HG02938 (cell line): Measurements from ENCODE around the gene SBF2.
"Not testable (repeated sequence)": the region's sequence is repeated elsewhere in the genome, so short reads cannot be mapped to it uniquely, and the experiment has no call there.

Experiments
- ATAC-seq: cut with Tn5 transposase; IDR thresholded peaks from one replicate; pipeline ENCODE4 v1.9.1; 2021; ENCODE audit warnings: mild to moderate bottlenecking, moderate library complexity; ENCODE audit not compliant: unreplicated experiment

The SBF2 gene

DNA sequence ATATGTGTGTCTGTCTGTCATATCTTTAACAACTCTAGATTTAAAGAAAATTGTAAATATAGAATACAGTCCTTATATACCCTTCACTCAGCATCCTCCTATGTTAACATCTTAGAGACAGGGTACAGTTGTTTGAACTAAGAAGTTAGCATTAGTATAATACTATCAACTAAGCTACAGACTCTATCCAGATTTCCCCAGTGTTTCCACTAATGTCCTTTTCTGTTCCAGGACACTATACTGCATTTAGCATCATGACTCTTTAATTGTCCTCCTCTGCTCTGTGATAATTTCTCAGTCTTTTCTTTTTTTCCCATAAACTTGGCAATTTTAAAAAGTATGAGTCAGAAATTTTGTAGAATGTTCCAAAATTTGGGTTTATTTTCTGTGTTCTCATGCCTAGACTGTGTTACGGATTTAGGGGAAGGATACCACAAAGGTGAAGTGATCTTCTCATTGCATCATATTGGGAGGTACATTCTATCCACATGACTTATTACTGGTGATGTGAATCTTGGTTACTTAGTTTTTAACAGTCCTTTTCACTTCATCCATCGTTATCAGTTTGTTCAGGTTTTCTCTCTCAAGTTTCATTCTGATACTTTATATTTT lies 168.4 kb downstream of the SBF2 start:
- ATAC-seq = no peak

DNA sequence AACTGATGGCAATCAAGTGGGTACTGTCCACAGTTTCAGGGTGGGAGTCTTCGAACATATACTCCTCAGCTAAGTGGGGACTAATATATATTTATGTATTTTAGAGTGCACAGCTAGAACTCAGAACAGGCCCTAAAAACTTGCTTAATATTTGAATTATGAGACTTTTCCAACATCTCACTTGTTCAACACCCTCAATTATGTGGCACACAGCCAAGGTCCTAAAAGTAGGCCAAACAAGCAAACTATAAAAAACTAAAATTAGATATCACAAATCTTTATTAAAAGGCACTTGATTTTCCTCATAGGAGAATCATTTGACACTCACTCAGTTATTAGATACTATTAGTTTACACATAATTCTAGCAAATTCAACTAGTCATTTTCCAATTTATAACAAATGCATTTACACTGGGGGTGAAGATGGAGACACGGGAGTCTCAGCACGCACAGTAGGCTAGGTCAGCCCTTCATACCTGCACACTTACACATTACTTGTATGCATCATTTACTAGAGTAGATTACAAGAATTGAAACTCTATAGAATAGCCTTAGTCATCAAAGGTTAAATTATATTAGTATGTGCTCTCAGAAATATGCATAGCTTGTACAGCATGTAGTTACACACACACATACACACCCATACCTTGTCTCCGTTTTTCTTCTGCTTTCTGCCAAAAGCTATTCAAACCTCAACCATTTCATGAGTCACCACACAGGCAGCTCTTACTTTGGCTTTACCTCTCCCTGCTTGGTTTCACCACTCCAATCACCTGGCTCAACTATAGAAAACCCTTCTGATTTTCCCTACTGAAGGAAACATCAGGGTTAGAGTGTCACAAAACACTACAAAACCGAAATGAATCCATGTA lies 171.5 kb downstream of the SBF2 start:
- no peak for ATAC-seq

DNA sequence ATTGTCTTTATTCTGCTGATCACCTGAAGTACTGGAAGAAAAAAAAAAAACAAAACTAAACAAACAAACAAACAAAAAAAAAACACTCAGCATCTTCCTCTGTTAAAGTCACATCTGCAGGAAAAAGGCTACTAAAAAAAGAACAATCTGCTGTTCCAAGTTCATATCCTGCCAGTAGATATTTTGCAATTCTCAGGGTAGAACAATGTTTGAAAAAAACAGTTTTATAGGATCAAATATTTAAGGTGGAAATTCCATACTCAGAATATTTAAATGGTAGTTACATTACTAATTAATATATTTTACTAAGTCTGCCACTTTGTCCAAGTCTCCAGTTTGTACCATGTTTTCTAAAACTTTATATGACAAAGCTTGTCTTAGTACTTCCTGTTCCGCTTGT lies 175.2 kb downstream of the SBF2 start:
- no peak for ATAC-seq

DNA sequence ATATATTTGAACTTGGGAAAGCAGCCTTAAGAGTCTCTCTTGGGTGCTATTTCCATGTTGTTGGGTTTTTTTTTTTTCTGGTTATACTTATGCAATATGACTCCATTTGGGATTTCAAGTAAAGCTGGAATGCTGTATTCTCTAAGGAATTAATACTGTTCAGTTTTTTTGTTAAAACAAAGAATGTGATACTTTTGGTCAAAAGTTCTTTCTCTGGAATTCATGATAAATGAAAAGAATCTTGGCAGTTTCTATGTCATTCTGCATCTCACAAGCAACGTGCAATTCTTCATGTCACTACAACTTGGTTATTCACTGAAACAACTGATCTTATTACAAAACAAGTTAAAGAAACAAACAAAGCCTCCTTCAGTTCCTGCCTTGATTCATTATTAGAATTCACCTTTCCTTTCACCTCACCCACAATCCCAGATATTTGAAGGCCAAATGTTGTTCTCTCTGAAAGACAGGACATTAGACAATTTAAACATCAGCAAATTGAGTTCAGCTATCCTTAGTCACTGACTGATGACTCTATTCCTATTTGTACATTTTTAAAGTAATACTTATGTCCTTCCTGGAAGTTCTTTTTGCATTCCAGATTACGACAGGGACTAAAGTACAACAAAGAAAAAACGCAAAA lies 176.2 kb downstream of the SBF2 start:
- ATAC-seq = no peak

DNA sequence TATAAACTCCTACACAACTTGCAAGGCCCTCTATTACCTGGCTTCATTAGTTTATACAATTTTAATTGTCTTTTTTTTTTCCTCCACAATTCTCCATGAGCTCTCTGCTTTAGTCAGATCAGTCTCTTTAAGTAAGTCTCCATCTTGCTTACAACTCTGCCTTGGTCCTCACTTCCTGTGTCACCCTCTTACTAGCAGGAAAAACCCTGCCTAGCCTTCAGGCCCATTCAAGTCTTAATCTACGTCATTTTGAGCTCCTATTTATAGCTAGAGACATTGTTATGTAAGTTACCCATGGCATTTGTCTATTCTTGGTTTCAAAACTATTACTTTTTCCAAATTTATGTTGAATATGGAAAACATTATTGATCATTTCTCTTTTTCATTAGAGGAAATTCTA lies 177.4 kb downstream of the SBF2 start:
- ATAC-seq = no peak

DNA sequence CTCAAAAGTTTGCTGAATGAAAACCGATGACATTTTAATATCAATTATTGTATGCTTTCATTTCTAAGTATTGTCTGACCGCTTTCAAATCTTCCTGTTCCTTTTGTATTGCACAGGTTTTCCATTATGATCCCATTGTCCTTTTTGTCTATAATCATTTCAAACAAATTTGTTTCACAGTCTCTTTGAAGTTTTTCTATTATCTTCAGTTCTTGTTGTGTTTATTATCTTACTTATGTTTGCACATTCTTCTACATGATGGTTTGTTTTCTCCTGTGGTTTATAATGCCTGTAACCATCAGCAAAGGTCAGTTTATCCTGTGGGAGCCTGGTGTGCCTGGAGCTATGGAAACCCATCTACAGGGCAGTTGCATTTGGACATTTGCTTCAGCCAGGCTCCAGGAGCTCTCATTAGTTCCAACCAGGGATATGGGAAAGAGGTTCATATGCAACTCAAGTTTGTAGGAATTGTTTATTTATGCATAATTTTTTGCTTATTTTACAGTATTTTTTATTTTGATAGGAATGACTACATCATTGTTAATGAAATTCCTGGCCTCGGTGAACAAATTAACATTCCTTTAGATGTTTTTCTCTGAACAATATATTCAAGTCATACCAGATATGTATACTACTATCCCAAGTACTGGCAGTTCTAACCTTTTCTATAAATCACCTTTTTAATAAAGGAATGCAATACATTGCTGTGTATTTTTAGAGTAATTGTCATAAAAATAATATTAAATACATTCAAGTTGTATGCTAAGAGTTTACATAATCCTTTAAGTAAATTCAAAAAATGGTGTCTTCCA lies 179.2 kb downstream of the SBF2 start:
- no peak for ATAC-seq

DNA sequence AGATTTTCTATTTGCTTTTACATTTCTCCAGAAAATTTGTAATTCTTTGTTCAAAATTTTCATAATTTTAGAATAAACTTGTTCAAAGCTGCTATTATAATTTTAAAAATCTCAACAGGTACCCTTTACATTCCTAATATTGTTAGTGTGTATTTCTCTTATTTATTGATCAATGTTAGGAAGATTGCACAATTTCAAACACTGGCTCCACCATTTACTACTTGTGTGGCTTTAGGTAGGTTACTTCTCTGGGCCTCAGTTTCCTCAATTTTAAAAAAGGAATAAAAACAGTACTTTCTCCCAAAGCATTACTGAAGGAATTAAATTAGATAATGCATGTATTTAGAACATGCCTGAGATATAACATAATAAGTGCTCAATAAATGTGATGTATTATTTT lies 180.2 kb downstream of the SBF2 start:
- ATAC-seq = no peak

DNA sequence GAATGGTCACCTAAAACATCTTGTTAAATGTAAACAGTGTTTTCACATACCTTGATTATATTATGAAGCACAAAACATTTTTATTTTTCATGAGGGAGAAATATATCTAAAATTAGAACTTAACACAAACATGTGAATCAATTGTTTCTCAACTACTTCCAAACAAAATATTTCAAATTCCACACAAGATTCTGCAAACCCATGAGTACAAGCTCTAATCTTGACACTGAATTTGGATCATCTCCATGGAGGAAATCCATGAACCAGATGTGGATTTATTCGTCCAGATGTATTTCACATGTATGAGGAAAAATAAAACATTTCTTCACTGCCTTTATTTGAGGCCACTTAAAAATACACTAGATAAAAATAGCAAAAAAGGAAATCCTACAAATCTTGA lies 184.2 kb downstream of the SBF2 start:
- ATAC-seq = no peak

GRCh38 chr11:10108915-10109680 lies 184.9 kb downstream of the SBF2 start:
- no peak for ATAC-seq

- no peak for ATAC-seq
Observed at GRCh38 chr11:10107497-10107896, 186.5 kb downstream of the SBF2 start.

GRCh38 chr11:10097615-10098014 lies 196.4 kb downstream of the SBF2 start:
- ATAC-seq = no peak

GRCh38 chr11:10096987-10097386 lies 197.0 kb downstream of the SBF2 start:
- ATAC-seq = no peak

DNA sequence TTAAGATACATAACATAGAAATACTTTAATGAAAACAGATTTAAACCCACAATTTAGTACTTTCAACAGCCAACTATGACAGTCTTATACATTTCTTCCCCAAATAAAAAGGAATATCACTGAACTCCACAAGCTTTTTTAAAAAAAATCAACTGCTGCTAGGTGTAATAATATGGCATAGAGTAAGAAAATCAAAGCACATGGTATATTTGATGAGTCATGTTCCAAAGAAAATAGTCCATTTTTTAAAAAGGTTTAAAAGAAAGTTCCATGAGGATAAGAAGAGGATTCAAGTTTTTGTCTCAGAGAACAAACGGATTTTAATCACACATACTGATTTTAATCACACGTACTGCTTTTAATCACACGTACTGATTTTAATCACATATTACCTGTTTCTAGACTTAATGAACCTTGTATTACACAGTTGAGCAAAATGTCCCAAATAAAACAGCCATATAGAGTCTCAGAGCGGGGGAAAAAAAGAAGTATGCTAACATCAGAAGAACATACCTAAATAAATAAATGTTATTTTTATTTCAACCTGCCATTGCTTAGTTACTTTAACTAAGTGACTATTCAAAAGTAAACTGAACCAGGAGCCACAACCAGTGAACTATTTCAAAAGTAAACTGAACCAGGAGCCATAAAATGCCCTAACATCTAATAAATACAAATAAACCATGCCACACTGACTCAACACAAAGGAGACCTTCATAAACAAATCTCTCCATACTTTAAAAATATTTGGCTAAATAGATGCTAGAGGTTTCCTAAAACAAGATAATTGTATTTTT lies 198.4 kb downstream of the SBF2 start:
- ATAC-seq = no peak

GRCh38 chr11:10092426-10092825 lies 201.6 kb downstream of the SBF2 start:
- no peak for ATAC-seq

- ATAC-seq = no peak
Observed at GRCh38 chr11:10091314-10092045, 202.5 kb downstream of the SBF2 start.

GRCh38 chr11:10087923-10088225 lies 206.1 kb downstream of the SBF2 start:
- ATAC-seq = not testable (repeated sequence)

DNA sequence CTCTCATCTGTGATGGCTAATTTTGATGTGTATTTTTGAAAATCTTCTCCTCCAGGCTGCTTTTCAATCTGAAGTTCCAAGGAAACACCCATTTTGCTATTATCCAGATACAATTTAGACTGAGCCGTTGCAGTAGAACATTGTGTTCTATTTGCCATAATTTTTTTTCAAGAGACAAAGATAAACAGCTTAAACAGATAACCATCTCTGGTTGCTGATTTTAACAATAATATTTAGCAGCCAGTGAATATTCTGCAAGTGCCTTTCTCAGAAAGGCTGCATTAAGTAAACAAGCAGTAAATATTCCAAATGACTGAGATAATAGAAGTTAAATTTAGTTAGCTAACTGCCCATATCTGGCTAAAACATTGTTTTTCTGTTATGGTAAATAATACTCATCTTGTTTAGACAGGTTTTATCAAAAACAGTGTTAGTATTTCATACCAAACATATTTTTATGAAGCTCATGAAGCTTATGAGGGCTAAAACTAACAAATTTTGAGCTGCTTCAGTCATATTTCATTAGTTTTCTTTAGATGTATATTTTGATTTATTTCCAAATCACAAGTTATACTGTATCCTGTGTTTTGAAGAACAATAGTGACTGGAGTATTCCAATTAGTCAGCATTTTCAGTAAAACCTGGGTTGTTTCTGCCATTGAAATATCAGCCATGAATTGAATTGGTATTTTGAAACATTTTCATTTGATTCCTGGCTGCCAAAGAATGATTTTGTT lies 206.7 kb downstream of the SBF2 start:
- ATAC-seq = no peak

GRCh38 chr11:10080138-10080537 lies 213.9 kb downstream of the SBF2 start:
- no peak for ATAC-seq
